GM20000 (cell line): ENCODE measurements around the gene DENND2C.

ENCODE experiments used
- DNase-seq: peaks from one replicate; pipeline ENCODE4 v3.0.0; 2012; ENCODE audit warnings: low spot score
- TF ChIP-seq, protein P1 (sequence below): IDR thresholded peaks from 2 replicates; pipeline ENCODE4 v1.5.1; 2012; ENCODE audit warnings: mild to moderate bottlenecking, control low read depth; ENCODE audit errors: extremely low read depth, missing control alignments

DENND2C gene, protein sequence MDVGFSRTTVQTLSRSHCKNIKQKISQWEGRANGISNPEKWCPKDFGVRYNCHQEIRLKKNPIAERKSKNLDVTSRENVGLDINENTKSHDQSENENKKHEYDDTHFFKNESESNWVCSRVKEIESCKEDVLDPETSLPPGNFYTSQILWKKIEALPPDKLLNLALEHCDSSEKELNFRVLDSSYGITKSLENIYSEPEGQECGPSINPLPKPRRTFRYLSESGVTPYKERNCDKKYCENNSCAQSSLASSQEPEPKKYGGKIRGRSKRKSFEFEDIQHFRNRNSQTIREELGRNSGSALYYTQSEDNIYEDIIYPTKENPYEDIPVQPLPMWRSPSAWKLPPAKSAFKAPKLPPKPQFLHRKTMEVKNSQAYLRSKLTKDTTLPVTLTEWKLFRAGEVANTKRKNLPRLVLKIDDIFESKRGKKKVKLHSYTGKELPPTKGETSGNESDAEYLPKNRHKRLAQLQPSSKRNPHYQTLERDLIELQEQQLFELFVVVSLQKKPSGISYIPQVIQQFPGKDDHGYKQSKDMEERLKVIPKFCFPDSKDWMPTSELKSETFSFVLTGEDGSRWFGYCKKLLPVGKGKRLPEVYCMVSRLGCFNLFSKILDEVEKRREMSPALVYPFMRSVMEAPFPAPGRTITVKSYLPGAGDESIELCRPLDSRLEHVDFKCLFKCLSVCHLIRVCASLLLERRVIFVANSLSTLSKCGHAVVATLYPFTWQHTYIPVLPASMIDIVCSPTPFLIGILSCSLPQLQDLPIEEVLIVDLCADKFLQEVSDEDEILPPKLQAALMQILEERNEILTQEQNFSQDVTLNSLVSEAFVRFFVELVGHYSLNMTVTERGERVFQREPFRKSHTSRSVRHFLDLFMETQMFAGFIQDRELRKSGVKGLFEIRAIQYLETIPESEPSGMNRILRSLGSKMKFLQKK

DNA sequence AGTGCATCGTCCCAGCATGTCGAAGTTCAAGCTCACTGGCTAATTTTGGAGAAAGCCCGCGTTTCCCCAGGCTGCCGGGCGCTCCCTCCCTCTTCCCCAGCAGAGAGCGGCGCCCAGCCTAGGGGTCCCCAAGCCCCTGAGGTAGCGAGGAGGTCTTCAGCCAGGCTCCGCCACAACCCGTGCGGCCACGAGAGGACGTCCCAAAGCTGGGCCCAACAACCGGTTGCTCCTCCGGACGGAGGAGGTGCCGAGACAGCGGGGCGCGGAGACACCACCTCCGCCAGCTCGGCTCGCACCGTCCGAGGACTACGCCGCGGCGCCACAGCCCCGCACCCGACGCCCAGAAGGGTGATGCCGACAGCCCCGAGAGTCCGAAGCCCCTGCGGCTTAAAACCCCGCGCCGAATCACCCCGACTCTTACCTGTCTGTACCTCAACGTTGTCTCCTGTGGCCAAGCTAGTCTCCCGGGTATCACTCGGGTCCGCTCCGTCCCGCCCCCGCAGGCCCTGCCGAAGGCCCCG lies at the start of gene DENND2C:
Gene DENND2C (minus strand): TSS at position 488 of the 521 bp plus-strand sequence. CDS start 44,065 bp downstream, outside the sequence.
- DNase-seq = no peak
- TF ChIP-seq, protein P1, sequence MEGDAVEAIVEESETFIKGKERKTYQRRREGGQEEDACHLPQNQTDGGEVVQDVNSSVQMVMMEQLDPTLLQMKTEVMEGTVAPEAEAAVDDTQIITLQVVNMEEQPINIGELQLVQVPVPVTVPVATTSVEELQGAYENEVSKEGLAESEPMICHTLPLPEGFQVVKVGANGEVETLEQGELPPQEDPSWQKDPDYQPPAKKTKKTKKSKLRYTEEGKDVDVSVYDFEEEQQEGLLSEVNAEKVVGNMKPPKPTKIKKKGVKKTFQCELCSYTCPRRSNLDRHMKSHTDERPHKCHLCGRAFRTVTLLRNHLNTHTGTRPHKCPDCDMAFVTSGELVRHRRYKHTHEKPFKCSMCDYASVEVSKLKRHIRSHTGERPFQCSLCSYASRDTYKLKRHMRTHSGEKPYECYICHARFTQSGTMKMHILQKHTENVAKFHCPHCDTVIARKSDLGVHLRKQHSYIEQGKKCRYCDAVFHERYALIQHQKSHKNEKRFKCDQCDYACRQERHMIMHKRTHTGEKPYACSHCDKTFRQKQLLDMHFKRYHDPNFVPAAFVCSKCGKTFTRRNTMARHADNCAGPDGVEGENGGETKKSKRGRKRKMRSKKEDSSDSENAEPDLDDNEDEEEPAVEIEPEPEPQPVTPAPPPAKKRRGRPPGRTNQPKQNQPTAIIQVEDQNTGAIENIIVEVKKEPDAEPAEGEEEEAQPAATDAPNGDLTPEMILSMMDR = no peak

DNA sequence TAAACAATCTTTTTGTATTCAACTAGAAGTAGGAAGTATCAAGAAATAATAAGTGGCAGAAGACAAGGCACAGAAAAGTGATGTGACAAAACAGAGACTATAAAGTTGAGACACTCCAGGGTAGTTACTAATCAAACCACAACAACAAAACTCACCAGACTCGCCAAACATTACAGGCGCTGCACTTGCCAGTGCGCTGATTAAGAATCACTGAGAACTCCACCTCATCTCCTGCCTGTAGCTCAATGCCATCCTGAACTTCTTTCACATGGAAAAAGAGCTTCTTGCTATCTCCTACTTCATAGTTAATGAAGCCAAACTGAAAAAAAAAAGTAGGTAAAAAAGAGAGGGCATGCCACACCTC lies 49.6 kb upstream of the DENND2C start:
- TF ChIP-seq, protein P1 = no peak
- no peak for DNase-seq

DNA sequence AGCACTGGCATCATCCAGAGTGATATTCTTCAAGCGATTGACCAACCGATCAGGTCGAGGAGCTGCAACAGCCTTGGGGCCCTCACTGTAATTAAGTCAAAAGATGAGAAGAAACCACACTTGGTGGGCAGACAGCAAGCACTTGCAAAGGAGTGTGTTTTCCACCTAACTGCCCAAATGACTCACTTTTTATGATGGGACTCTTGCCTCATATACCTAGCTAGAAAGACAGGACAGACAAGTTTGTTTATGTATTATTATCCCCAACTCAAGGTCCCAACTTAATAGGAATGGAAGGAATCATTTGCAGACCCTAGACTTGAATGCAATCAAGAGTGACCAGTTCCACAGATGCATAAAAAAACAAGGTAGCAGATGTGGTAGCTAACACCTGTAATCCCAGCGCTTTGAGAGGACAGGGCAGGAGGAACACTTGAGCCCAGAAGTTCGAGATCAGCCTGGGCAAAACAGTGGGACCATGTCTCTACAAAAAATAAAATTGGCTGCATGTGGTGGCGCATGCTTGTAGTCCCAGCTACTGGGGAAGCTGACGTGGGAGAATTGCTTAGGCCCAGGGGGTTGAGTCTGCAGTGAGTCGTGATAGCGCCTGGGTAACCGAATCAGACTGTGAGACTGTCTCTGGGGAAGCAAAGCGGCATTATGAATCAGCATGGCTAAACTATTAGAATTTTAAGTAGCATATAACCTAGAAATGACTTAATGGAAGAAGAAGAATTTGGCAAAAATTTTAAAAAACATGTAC lies 49.0 kb upstream of the DENND2C start:
- no peak for DNase-seq
- TF ChIP-seq, protein P1 = no peak

DNA sequence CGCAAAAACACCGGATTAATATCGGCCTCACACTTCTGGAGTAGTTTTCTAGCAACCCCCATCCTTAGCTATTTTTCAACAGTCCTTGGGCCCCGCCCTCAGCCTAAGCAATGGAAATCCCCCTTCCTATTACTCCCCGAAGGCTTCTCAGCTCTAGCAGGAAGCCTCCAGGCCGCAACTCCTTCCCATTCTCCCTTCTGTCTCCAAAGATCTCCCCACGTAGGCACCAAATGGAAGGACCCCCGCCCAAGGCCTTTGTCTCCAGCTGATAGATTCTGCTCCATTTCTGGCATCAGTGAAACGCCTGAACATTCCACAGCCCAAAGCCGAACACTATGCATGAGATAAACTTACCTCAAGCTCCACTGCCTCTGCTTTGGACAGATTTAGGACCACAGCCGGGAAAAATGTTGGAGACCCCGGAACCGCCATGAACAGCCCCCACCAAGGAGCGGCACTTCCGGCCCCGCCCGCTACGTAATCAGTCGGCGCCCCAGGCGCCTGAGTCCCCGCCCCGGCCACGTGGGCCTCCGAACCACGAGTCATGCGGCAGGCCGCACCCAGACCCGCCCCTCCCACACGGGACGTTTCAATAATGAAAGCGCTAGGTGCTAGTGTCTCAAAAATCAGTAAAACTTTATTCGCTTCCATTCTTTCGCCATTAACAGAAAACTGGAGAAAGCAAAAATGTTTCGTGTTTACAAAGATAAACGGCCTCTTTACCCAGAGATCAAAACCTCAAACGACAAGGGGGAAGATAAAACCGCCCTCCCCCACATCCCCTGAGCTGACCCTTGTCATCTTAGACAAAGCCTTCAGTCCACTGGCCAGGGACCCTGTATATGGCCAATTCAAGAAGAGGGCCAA lies 46.7 kb upstream of the DENND2C start, which contains the start of gene NRAS:
Gene NRAS (minus strand): TSS at position 468 of the 867 bp plus-strand sequence. CDS start 611 bp downstream, outside the sequence.
- TF ChIP-seq, protein P1 = no peak
- peak; percentile 90 for DNase-seq

DNA sequence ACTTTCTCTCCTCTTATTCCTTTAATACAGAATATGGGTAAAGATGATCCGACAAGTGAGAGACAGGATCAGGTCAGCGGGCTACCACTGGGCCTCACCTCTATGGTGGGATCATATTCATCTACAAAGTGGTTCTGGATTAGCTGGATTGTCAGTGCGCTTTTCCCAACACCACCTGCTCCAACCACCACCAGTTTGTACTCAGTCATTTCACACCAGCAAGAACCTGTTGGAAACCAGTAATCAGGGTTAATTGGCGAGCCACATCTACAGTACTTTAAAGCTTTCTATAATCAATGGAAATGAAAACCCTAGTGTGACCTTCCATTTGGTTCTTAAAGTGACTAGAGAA lies 46.1 kb upstream of the DENND2C start:
- no peak for DNase-seq
- TF ChIP-seq, protein P1 = no peak

DNA sequence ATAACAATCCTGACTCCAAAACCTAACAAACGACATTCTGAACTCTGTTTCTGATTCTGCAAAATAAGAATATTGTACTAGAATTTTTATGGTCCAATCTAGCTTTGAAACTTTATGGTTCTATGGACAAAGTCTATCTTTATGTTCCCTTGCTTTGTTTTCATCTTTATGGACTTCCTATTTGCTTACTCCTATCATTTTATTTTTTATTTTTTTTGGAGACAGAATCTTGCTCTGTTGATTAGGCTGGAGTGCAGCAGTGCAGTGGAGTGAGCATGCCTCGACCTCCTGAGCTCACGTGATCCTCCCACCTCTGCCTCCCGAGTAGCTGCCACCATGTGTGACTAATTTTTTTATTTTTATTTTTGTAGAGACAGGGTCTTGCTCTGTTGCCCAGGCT lies 43.1 kb upstream of the DENND2C start:
- DNase-seq = no peak
- TF ChIP-seq, protein P1 = no peak
